GM19351 (cell line): Measurements from ENCODE around the gene CTXN2.

Source experiments
- ATAC-seq: cut with Tn5 transposase; IDR thresholded peaks from one replicate; pipeline ENCODE4 v1.9.1; 2021; ENCODE audit warnings: mild to moderate bottlenecking, moderate library complexity; ENCODE audit not compliant: unreplicated experiment

The CTXN2 gene

DNA sequence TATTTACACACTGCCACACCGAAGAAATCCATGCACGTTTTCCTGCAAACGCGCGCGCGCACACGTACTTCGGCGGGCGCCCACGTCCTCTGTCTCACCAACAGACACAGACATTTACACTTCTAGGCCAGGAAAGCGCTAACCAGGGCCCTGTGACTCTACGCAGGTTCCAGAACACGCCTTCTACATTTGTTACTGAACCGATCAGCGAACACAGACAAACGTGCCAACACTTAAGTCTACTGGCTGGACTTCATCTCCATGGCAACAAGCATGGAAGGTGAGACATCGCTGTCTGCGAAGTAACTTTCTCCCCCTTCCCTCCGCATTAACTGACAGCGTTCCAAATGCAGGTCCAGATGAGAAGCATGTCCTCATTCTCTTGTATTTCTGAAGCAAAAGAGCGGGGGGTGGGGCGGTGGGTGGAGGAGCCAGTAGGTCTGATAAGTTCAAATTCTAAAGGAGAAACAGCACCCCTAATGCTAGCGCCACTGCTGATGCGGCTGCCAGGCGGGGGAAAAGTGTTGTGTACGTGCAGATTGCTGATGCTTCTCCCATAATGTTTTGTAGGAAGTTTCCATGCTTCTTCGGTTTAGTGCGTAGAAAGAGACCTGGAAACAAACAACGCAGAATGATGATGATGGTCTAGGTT lies at the start of gene CTXN2:
Gene CTXN2, plus strand, starts transcription at position 92 of the 652 bp plus-strand sequence. CDS start 9,636 bp downstream, outside the sequence.
- no peak for ATAC-seq

DNA sequence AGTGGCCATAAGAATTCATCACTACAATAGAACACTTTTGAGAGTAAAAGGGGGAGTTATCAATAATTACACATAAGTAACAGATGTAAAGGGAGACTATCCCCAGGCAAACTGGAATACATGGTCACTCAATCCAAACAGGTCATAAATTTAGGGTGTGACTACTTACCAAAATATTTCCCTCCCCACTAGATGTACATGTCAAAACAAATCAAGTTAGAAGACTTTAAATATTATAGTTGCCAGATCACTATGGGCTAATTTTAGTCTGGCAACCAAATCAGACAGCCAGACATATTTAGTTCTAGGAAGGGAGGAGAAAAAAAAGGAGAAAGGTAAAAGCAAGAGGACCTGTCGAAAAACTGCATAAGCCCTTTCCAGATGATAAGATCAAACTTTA lies 47.6 kb upstream of the CTXN2 start:
- no peak for ATAC-seq

DNA sequence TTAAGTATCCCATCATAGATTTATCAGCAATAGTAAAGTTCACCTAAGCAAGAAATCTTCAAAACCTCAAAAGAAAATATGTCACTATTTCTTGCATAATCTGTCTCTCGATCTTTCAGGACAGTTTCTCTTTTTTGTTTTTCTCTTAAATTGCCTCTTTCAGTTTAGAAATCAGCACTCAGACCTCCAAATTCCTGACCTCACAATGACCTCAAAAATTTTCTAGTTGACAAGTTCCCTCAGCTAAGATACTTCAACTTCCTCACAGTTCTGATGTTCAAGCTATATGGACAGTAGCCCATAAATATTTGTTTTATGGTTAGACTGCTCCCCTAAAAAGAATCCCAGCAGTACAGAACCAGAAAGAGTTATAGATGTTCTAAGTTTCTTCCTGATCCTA lies 46.6 kb upstream of the CTXN2 start:
- peak; percentile 74 for ATAC-seq

DNA sequence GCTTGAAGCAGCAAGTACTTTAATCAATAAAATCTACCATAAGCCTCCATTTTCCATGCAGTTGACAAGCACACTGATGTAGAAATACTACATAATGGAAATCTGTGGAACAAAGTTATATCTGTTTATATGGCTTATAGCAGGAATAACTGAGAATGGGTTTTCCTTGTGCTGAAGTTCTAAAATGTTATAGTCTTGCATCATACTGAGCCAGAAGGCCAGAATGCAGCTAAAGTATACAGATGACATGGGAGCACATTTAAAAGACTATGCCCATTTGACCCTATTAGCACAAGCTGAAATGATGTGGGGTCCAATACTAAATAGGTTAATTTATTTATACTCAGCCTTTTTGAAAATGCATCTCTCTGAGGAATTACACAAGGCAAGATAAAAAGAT lies 45.5 kb upstream of the CTXN2 start:
- no peak for ATAC-seq

DNA sequence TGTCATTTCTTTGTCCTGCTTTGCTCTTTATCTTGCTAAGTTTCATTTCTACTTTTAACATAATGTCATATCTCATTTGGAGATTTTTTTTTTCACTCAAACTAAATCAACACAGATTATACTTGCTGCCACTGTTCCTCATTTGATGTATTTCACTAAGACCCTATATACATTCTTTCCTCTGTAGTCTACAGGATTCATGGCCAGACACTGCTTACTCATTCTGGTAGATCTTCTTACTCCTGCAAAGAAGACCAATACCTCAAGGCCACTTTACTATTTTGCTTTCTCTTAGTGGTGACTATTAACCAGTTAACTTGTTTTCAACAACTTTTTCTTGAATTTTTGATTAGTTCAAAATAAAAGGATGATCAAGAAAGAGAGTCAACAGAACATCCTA lies 44.1 kb upstream of the CTXN2 start:
- ATAC-seq = peak; percentile 60

DNA sequence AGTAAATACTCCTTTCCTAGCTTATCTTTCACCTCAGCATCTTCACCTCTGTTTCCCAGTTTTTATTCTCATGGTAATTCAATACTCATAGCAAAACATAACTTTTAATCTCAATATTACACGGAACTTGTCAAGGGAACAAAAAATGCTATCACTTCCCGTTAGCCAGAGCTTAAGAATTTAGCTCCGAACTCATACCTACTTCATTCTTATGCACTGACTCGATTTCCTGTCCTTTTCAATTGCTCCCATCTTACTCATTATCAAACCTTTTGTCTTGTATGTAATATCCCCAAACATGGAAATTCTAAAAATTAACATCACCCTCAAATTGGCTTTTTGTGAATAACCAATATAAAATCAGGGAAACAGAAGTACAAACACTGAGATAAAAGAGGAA lies 41.6 kb upstream of the CTXN2 start:
- no peak for ATAC-seq

DNA sequence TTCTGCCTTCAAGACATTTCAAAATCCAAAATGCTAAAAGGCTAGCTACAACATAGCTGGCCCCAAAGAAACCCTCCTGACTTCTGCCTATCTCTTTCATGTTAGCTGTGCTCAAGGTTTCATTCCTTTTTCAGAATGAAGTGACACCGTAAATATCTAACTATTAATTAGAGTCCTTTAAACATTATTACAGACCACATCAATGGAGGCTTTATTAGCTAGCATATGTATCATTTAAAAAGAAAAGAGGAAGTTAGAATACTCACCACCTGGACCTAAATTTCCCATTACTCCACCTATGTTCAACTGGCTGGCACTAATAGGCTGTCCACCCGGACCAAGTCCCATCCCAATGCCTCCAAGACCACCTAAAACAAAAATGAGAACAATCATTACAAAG lies 37.9 kb upstream of the CTXN2 start:
- ATAC-seq = no peak

DNA sequence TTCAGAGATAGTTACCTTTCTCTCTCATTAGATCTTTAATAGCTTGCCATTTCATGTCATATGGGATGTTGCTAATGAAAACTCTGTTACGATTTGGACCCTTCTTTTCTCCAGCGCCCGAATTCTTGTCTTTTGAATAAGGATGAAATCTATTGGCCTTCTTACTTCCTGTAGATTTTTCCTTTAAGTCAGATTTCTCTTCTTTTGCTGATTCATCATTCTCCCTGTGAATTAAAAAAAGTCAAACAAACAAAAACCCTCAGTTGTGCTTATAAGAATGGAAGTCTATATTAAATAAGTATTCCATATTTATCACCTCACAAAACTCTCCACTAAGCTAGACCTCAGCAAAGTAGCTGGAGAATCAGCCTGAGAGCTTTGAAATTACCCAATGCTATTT lies 22.8 kb upstream of the CTXN2 start:
- ATAC-seq = no peak

DNA sequence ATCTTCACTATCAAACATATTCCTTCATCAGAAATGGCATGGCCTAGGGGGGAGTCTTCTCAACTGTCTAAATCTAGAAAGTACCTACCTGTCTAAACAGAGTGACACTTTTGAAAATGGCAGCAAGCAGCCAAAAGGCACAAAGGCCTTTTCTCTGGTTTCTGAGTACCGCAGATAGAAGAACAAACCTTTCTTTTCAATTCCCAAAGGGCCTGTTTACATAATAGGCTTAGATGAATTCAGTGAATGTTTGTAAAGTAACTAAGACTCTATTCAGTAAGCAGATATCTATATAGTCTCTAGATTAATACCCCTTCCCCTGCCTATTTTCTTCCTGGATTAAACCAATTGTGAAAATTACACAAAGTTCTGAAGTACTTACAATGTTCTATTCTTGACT lies 20.5 kb upstream of the CTXN2 start:
- ATAC-seq = no peak

DNA sequence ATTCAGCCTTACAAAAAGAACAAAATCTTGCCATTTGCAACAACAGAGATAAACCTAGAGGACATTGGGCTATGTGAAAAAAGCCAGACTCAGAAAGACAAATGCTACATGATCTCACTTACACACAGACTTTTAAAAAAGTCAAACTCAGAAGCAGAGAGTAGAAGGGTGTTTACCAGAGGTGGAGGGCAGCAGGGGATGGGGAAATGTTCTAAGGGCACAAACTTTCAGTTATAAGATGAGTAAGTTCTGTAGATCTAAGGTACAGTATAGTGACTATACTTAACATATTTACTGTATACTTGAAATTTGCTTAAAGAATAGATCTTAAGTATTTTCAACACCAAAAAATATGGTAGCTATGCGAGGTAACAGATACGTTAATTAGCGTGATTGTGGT lies 16.3 kb upstream of the CTXN2 start:
- ATAC-seq = no peak

DNA sequence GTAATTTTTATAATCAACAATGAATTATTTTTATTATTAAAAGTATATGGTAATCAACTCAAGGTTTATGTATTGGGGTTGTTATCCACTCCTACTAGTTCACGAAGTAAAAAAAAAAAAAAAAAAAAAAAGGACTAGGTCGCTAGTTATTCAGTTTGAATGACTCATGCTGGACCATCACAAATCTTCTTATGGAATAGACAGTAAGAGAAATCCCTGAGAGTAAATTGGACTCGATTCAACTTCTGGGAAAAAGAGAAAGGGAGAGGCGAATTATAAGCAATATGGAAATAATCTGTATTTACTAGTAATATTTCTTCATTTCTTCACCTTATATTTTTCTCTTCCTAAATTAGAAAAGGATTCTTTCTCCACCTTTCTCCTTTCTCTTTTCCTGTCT lies 15.4 kb upstream of the CTXN2 start:
- no peak for ATAC-seq

DNA sequence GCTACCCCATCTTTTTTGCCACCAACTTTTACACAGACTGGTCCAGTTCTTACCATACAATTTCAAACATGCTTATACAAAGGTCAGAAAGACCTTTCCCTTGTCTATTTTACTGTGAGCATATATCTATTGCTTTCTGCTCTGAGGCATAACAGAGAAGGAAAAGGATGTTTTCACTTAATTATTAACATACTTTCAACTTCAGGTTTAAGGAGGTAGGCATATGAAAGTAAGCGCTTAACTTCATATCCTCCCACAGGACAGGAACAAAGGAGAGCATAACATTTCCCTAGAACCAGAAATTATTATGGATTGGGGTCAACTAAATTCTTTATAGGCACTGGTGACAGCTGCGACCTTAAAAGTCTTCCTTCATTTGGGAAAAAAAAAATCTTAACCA lies 14.5 kb upstream of the CTXN2 start:
- no peak for ATAC-seq

DNA sequence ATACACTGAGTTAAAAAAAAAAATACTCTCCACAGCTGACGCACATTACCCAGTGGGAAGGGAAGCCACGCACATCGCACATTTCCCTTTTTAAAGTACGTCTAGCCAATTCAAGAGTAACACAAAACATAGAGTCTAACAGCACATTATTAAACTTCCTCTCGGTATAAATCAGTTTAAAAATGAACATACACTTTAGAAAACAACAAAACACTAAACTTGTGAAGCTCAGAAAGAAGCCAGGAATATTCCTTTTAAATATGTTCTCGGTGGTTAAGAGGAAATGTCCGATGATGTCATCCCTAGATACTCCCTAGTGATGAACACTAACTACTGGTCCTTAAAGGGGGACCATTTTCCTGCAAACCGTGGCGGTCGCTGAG lies 14.1 kb upstream of the CTXN2 start:
- peak; percentile 71 for ATAC-seq

DNA sequence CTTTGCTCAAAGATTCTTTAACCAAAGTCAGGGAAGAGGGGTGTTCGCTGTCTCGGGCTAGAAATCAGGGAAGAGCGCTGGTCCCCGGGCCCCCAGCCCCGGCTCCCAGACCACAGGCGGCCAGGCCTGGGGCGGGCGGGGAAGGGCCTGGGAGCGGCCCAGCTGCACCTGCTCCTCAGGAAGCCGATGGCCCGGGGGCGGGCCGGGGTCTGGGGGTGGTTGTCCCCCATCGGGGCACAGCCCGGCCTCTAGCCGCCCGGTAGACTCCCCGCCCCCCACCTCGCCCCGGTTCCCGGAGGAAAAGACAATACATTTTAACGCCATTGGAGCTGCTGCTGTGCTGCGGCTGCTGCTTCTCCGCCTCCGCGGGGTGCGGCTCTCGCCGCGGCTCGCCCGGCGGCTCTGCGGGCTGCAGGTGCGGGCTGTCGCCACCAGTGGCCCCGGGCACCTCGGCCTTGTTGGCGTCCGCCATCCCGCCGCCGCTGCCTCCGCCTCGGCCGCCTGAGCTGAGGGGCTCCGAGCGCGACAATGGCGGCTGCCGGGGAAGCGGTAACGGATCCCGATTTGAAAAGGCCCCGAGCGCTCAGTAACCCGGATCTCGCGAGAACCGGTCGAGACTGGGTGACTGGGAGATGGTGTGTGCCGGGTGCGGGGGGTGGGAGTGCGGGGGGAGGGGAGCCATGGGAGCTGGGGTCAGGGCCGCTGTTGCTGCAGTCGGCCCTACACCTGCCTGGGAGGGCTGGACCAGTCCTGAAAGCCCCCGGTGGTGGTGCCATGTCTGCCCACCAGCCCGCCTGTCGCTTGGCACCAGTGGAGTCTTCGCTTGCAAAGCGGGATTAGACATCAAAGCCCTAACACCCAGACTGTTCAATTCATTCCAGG lies 13.5 kb upstream of the CTXN2 start, which contains the start of gene MYEF2:
Gene MYEF2, minus strand, starts transcription at position 530 of the 882 bp plus-strand sequence. Its CDS starts 58 bp downstream, at position 472.
- peak; percentile 80 for ATAC-seq

DNA sequence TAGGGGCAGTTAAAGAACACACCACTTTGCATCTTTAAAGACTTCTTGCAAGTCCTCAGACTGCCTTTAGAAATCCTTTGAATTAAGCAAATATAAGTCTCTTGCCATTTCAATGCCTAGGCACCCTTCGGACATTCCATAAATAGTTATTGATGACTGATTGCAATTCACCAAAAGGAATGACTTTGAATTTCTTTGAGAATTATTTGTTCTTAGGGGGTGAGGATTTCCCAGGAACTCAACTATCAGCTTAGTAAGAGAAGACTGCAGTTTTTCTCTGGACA lies 12.9 kb upstream of the CTXN2 start:
- ATAC-seq = no peak

DNA sequence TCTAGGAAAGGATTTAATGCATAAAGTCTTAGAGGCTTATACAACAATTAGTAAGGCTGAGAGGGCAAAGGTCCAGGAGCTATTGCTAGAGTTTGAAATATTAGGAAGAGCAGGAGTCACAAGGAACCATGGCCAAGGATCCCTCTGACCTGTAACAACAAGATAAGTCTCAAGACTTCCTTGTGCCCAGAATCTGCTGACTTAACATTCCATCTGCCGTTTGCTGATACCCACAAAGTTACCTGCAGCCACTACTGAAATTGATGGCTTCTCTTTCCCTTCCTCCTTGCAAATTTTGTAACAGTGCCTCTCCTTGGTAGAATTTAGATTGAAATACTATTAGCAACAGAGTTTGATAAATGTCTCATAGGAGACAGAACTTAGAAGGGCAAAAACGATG lies 8.7 kb upstream of the CTXN2 start:
- ATAC-seq = no peak

DNA sequence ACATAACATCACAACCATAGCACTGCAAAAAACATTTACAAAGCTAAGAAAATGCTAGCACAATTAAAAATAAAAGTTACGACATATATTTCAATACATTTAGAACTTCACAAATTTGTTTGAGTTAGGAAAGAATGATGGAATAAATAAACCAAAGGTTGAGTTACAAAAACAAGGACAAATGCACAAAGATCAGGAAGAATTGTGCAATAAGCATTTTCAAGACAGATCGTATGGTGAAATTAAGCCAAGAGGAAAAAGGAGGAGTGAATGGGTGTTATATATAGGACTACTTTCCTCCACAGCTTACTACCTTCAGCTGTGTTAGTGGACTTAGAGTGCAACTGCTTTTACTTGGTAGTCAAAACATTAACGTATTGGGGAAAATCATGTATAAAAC lies 5.9 kb upstream of the CTXN2 start:
- no peak for ATAC-seq

DNA sequence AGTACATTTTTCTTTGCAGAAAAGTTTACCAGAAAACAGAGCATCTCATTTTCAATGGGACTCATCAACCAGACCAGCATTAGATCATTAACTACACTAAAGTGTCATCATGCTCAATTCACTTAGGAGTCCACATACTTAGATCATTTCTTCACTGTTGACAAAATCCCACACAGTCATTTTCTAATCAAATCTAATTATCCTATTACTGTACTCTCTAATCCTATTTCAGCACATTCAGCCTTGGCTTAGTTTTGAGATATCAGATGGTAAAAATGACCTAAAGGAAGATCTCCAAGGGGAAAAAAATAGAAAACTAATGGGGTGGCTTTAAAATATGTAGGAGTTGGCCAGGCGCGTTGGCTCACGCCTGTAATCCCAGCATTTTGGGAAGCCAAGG lies 5.2 kb upstream of the CTXN2 start:
- no peak for ATAC-seq

DNA sequence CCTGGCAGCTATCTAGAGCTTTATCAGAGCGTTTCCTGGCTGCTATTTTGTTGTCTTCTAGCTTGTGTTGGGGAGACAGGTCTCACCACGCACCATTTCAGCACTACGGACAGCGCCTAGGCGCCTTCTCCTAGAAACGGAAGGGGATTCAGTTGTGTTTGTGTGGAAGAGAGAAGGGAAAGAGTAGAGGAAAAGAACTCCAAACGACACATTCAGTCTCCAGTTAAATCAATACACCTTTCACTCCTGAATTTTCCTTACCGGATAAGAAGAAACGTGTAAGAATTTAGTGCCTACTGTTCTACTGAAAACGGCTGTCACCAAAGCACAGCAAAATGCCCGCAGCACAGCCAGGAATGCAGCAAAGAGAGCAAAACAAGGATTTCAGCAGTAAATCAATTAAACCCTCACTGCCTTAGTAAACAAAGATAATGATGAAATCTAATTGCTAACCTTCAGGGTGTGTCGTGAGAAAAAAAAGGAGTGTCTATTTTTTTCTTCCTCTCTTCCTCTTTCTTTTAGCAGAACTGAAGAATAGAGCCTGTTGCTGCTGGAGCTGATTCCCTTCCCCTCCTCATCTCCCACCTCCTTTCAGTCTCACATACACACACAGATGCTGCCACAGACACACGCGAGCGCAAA lies 412 bp upstream of the CTXN2 start:
- no peak for ATAC-seq

DNA sequence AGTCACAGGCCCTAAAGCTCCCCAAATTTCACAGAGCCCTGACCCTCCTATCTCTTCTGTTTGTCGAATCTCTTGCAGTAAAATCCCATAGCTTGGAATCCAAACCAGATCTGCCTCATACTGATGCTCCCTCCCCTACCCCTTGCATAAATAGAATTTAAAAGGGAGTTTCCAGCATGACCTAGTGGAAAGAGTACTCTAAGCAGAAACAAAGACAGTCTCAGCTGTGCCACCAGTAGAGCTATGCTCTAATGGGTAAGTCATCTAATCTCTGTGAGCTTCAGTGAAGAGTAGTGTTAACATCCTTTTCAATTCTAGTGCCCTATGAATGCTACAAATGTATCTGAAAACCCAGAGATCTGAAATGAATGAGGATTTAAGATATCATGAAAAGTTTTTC lies 10.6 kb downstream of the CTXN2 start:
- no peak for ATAC-seq

DNA sequence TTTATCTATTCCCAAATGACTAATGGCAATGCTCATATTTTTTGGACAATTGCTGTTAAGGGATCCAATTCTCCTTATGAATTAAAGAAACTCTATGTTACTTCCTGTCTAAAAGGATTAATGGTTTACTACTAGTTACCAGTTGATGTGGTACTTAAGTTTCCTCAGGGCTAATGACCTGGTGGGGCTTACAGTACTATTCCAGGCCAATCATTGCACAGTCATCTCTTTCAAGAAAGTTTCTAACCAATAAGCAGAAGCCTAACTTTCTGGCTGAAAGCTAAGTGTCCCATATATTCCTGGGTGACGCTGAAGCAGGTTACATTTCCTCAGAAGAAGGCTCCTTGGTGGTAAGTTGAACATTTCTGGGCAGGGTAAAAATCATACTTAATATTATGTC lies 14.5 kb downstream of the CTXN2 start, which contains the start of gene SLC12A1:
Gene SLC12A1, plus strand, starts transcription at position 322 of the 400 bp plus-strand sequence. CDS start 1,418 bp downstream, outside the sequence.
- no peak for ATAC-seq

DNA sequence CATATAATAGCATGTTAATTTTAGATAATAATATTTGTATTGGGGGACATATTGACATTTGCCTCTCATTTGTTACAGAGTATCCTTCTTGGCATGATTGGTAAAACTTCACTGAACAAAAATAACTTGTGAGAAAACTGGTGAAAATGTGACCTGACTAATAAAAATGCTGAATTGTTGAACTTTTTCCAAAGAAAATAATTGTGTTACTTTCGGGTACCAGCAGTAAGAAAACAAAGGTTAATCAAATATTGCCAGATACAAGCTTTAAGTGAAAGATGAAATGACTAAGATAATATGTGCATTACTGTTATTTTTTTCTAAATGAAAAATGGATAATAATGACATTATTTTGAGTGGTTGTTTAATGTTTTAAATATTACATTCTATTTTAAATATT lies 29.8 kb downstream of the CTXN2 start:
- no peak for ATAC-seq
